ENCODE data around the gene XAB2. TPM values are rescaled to one million over a fixed set of nuclear protein-coding genes. Genes with fewer than 3 reads are reported as not detected.
"Not testable (repeated sequence)": the region's sequence is repeated elsewhere in the genome, so short reads cannot be mapped to it uniquely, and the experiment has no call there.

Gene XAB2
- total RNA-seq, 1 donor from 2014 or later = 17.9 TPM

- ATAC-seq = peak; percentile 4
Measured at GRCh38 chr19:7611541-7612279, 17.6 kb downstream of the XAB2 start.

DNA sequence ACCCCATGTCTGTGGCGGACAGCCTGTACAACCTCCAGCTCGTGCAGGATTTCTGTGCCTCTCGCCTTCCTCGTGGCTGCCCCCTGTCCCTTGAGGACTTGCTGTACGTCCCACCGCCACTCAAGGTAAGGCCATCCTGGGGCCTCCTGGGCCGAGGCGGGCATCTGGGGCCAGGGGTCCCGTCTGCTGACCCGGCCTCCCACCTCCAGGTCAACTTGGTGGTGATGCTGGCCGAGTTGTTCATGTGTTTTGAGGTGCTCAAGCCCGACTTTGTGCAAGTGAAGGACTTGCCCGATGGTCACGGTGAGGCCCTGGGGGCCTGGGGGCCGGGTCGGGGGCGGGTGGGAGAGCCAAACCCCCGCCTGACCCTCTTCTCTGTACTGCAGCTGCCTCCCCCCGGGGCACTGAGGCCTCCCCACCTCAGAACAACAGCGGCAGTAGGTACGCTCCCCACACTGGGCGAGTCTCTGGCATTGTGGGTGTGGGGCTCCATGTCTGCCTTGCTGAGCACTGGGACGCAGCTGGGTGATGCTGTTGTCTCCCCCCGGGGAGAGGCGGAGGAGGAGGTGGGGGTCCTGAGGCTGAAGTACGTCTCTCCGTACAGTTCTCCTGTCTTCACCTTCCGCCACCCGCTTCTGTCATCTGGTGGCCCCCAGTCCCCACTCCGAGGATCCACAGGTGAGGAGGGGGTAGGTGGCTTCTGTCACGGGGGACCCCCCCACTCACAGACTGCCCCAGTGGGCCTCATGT lies 18.7 kb downstream of the XAB2 start:
- ATAC-seq = no peak

- no peak for ATAC-seq
Measured at GRCh38 chr19:7607874-7608560, 21.3 kb downstream of the XAB2 start.

GRCh38 chr19:7607212-7607873 lies 22.0 kb downstream of the XAB2 start:
- no peak for ATAC-seq

DNA sequence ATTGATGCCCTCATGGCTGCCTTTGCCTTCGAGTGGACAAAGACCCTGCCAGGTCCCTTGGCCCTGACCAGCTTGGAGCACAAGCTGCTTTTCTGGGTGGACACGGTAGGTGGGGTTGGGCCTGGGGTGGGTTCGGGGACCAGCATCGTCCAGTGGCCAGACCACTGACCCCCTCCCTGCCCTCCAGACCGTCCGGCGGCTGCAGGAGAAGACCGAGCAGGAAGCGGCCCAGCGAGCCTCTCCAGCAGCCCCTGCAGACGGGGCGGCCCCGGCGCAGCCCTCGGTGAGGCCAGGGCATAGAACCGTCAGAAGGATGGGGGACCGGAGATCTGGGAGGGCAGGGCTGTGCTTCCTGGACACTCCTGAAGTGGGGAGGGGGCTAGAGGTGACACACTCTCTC lies 23.1 kb downstream of the XAB2 start:
- no peak for ATAC-seq

GRCh38 chr19:7605490-7606222 lies 23.7 kb downstream of the XAB2 start:
- no peak for ATAC-seq

DNA sequence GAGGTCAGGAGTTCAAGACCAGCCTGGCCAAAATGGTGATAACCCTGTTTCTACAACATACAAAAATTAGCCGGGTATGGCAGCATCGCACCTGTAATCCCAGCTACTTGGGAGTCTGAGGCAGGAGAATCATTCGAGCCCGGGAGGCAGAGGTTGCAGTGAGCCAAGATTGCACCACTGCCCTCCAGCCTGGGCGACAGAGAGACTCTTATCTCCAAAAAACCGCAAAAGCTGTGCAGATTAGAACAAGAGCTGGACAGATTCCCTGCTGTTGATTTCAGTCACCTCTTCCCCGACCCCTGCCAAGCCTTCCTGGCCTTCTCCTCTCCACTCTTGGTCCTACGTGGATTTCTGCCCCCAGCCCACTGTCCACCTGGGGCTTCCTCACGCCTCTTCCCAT lies 25.4 kb downstream of the XAB2 start:
- ATAC-seq = no peak

DNA sequence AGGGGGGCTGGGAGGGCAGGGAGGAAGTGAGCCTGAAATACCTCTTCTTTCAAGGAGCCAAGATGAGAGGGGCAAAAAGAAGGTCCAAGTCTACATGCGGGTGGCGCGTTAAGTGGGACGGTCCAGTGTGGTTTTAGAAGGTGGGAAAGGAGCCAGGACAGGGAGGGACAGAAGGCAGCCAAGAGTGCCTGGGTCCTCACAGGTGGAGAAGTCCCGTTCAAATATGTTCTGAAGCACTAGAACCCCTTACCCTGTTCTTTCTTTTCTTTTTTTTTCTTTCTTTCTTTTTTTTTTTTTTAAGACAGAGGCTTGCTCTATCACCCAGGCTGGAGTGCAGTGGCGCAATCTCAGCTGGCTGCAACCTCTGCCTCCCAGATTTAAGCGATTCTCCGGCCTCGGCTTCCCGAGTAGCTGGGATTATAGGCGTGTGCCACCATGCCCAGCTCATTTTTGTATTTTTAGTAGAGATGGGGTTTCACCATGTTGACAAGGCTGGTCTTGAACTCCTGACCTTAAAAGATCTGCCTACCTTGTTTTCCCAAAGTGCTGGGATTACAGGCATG lies 26.3 kb downstream of the XAB2 start:
- no peak for ATAC-seq

- peak; percentile 2 for ATAC-seq
Measured at GRCh38 chr19:7602240-7602934, 27.0 kb downstream of the XAB2 start.

- no peak for ATAC-seq
Measured at GRCh38 chr19:7600721-7601120, 28.6 kb downstream of the XAB2 start.

- ATAC-seq = no peak
Measured at GRCh38 chr19:7598180-7598579, 31.2 kb downstream of the XAB2 start.

- peak; percentile 39 for ATAC-seq
Measured at GRCh38 chr19:7597689-7598088, 31.7 kb downstream of the XAB2 start.

GRCh38 chr19:7596211-7596937 lies 33.0 kb downstream of the XAB2 start:
- peak; percentile 7 for ATAC-seq

- peak; percentile 61 for ATAC-seq
Measured at GRCh38 chr19:7595466-7596133, 33.7 kb downstream of the XAB2 start, which contains the start of gene CAMSAP3. TSS of gene CAMSAP3 (plus strand) at chr19:7595863. CDS start at chr19:7596003, 140 bp downstream.

DNA sequence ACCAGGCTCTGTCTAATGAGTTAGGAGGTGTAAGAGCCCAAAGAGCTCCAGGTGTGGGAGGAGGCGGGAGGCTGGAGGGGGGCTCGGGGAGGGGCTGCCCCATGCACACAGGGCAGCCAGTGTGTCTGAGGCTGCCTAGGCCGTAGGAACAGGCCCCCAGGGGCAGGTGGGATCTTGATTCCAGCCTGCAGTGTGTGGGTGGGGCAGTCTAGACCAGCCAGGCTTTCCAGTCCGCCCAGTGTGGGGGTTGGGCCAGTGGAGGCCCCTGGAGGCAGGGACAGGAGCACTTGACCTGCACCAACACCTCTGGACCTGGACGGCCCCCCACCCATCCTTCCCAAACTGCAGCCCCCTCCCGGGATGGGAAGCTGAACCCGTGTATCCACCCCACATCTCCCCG lies 39.1 kb downstream of the XAB2 start:
- peak; percentile 87 for ATAC-seq

- ATAC-seq = no peak
Measured at GRCh38 chr19:7589822-7590221, 39.5 kb downstream of the XAB2 start.

DNA sequence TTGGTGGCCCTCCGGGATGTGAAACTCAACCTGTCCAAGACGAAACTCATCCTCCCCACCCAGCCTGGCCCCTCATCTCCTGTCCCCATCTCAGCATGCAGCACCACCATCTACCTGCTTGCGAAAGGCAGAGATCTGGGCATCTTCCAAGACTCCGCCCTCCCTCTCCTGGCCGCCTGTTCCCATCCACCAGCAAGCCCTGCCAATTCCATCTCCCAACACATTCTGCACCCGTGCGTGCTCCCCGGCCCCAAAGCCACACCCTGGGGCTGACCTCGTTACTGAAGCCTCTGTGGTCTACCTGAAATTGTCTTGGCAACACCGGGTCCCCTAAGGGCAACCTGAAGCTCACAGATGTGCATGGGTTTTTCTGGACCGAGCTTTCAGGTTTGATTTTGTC lies 46.9 kb downstream of the XAB2 start:
- ATAC-seq = peak; percentile 31

GRCh38 chr19:7579182-7579581 lies 50.2 kb downstream of the XAB2 start:
- no peak for ATAC-seq

DNA sequence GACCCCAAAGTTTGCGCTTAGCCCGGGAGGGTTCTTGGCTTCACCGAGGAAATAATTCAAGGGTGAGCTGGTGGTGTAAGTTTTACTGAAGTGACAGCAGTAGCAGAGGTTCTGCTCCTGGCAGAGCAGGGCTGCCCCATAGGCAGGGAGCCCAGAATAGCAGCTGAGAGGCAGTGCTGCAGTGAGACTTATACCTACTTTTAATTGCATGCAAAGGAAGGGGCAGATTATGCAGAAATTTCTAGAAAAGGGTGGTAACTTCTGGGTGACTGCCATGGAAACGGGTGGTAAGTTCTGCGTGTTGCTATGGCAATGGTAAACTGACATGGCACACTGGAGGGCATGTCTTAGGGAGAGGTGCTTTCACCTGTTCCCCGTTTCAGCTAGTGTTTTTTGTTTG lies 51.2 kb downstream of the XAB2 start:
- ATAC-seq = no peak

DNA sequence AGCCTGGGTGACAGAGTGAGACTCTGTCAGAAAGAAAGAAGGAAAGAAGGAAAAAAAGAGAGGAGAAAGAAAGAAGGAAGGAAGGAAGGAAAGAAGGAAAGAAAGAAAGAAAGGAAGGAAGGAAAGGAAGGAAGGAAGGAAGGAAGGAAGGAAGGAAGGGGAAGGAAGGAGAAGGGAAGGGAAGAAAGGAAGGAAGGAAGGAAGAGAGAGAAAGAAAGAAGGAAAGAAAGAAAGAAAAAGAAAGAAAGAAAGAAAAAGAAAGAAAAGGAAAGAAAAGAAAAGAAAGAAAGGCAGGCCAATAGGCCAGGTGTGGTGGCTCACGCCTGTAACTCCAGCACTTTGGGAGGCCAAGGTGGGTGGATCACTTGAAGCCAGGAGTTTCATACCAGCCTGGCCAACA lies 51.9 kb downstream of the XAB2 start:
- not testable (repeated sequence) for ATAC-seq

Measured in esophagus mucosa (tissue), 1 donor.